ENCODE data around the gene FLOT1.

DNA sequence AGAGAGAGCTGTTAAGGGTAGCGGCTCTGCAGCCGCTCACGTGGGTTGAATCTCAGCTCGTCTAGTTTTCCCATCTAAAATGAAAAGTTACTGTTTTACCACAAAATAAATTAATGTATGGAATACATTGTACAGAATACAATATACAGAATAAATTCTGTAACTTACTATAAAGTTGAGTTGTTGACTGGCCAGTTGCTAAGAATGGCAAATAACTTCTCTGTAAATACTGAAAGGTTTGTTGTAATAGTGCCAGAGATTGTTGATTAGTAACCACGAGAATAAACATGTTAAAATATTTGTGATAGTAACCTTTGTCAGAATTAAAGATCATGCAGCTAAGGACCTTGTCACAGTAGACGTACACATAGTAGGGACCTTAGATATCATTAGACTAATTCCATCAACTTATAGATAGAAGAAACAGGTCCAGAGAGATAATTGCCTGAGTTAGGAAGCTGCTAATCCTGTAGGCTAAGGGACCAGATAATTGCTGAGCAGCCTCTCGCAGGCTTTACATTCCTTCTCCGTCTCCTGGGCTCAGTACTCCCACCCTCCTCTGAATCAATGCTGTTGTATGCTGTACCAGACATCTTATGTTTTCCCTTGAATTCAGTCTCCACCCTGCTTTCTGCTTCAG, 51.2 kb downstream of the FLOT1 start:
- TF ChIP-seq, protein P1, sequence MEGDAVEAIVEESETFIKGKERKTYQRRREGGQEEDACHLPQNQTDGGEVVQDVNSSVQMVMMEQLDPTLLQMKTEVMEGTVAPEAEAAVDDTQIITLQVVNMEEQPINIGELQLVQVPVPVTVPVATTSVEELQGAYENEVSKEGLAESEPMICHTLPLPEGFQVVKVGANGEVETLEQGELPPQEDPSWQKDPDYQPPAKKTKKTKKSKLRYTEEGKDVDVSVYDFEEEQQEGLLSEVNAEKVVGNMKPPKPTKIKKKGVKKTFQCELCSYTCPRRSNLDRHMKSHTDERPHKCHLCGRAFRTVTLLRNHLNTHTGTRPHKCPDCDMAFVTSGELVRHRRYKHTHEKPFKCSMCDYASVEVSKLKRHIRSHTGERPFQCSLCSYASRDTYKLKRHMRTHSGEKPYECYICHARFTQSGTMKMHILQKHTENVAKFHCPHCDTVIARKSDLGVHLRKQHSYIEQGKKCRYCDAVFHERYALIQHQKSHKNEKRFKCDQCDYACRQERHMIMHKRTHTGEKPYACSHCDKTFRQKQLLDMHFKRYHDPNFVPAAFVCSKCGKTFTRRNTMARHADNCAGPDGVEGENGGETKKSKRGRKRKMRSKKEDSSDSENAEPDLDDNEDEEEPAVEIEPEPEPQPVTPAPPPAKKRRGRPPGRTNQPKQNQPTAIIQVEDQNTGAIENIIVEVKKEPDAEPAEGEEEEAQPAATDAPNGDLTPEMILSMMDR (IDR thresholded peaks at IDR 0.05) = no peak
- no peak for TF ChIP-seq POLR2A (IDR thresholded peaks at IDR 0.05)
